K562 (cell line): Measurements from ENCODE around the gene WDR64. TPM values are rescaled to one million over a fixed set of nuclear protein-coding genes. Genes with fewer than 3 reads are reported as not detected.

Experiments
- CEBPB ChIP-seq: fragments of 450-650 bp; IDR thresholded peaks from 2 replicates; pipeline ENCODE4 v1.6.1; 2016; ENCODE audit warnings: missing genetic modification characterization, missing compliant biosample characterization
- CEBPG ChIP-seq, 3 experiments: fragments of 200-800 bp in 1 of 3; sonication (Bioruptor generic) in 1 of 3; sonication (generic) in 1 of 3; formaldehyde crosslinking in 1 of 3; IDR thresholded peaks in 2 of 3; conservative IDR thresholded peaks in 1 of 3; 2 replicates each; pipeline versions ENCODE4 v1.6.1 to v1.8.0; 2016 to 2022; ENCODE audit warnings: missing compliant biosample characterization in 2 of 3, missing genetic modification characterization in 2 of 3, mild to moderate bottlenecking in 1 of 3, missing genetic modification reagents in 1 of 3
- COPS2 ChIP-seq: fragments of 450-650 bp; conservative IDR thresholded peaks from 2 replicates; pipeline ENCODE4 v1.6.1; 2016; ENCODE audit warnings: mild to moderate bottlenecking, moderate library complexity
- CSDE1 ChIP-seq, 2 experiments: fragments of 450-650 bp; IDR thresholded peaks; 2 replicates each; pipeline ENCODE4 v1.6.1; 2016; ENCODE audit warnings: mild to moderate bottlenecking in 1 of 2
- GTF2E2 ChIP-seq: fragments of 200-800 bp; sonication (Bioruptor generic); IDR thresholded peaks from 2 replicates; pipeline ENCODE4 v1.6.1; 2016; ENCODE audit warnings: missing genetic modification characterization, missing compliant biosample characterization
- HDAC1 ChIP-seq, 2 experiments: fragments of 450-650 bp; IDR thresholded peaks; 2 replicates each; pipeline ENCODE4 v1.6.1; 2016 to 2017; ENCODE audit warnings: inconsistent platforms in 1 of 2, mild to moderate bottlenecking in 1 of 2, moderate library complexity in 1 of 2
- HOMEZ ChIP-seq: fragments of 250-450 bp; sonication (Bioruptor Pico); IDR thresholded peaks from 2 replicates; pipeline ENCODE4 v1.4.0; 2020; ENCODE audit warnings: mild to moderate bottlenecking, moderate library complexity
- NFRKB ChIP-seq: fragments of 450-650 bp; IDR thresholded peaks from 2 replicates; pipeline ENCODE4 v1.6.1; 2016; ENCODE audit warnings: low read depth
- PATZ1 ChIP-seq: fragments of 250-450 bp; sonication (Bioruptor Pico); IDR thresholded peaks from 2 replicates; pipeline ENCODE4 v1.5.0; 2020; ENCODE audit warnings: mild to moderate bottlenecking, borderline replicate concordance
- PRMT5 ChIP-seq: sonication (generic); formaldehyde crosslinking; IDR thresholded peaks from 2 replicates; pipeline ENCODE4 v1.5.0; 2020; ENCODE audit warnings: missing genetic modification reagents
- RBFOX2 ChIP-seq: fragments of 200-400 bp; formaldehyde crosslinking; IDR thresholded peaks from 2 replicates; pipeline ENCODE4 v1.6.1; 2017; ENCODE audit warnings: low read depth, mild to moderate bottlenecking, low read length, moderate library complexity
- SMAD3 ChIP-seq: fragments of 450-650 bp; formaldehyde crosslinking; conservative IDR thresholded peaks from 2 replicates; pipeline ENCODE4 v1.4.0; 2020; ENCODE audit warnings: mild to moderate bottlenecking
- U2AF1 ChIP-seq: fragments of 200-400 bp; formaldehyde crosslinking; optimal IDR thresholded peaks from 2 replicates; pipeline ENCODE3; 2017; ENCODE audit warnings: mild to moderate bottlenecking, low read depth, low read length, moderate library complexity
- WHSC1 ChIP-seq: IDR thresholded peaks from one replicate; pipeline ENCODE4 v1.6.1; 2012; ENCODE audit warnings: low read length, control low read depth, inconsistent platforms
- ZNF165 ChIP-seq: fragments of 250-450 bp; sonication (Bioruptor Pico); IDR thresholded peaks from 2 replicates; pipeline ENCODE4 v1.4.0; 2020; ENCODE audit warnings: borderline replicate concordance
- ZNF217 ChIP-seq: sonication (generic); formaldehyde crosslinking; IDR thresholded peaks from 2 replicates; pipeline ENCODE4 v1.8.0; 2022; ENCODE audit warnings: mild to moderate bottlenecking, missing genetic modification reagents
- polyA plus RNA-seq, 8 experiments: library from polyadenylated mRNA; depleted of rRNA in 4 of 8; stranded (reverse) in 5 of 8; unstranded in 3 of 8; fragments of >200 nt; fragmentation: Nextera tagmentation in 2 of 8; fragmentation: Illumina TruSeq in 1 of 8; extraction: Ambion mirVana in 2 of 8; extraction: Trizol in 1 of 8; gene quantifications; 2 replicates each; pipeline versions ENCODE4 v1.2.1 to v1.2.3, GENCODE V29; 2011 to 2014; ENCODE audit warnings: inconsistent platforms in 1 of 8, missing spikeins in 1 of 8
- total RNA-seq, 7 experiments: library from RNA; depleted of rRNA in 6 of 7; stranded (reverse); fragments of >200 nt in 6 of 7; fragmentation: Illumina TruSeq in 2 of 7; extraction: Trizol in 2 of 7; gene quantifications; 2 replicates each; pipeline versions ENCODE4 v1.2.1 to v1.2.3, GENCODE V29; 2011 to 2021; ENCODE audit warnings: low replicate concordance in 1 of 7
- TF ChIP-seq, protein P1 (sequence below): fragments of 250-450 bp; sonication (Bioruptor Pico); IDR thresholded peaks from 2 replicates; pipeline ENCODE4 v1.8.0; 2021; ENCODE audit warnings: borderline replicate concordance, mild to moderate bottlenecking, moderate library complexity; ENCODE audit not compliant: poor library complexity, severe bottlenecking
- TF ChIP-seq, protein P2 (sequence below): fragments of 450-650 bp; IDR thresholded peaks from 2 replicates; pipeline ENCODE4 v1.6.1; 2017; ENCODE audit warnings: antibody characterized with exemption
- TF ChIP-seq, protein P3 (sequence below), 2 experiments: IDR thresholded peaks; 2 replicates each; pipeline ENCODE4 v1.6.1; 2011; ENCODE audit warnings: borderline replicate concordance in 1 of 2, control low read depth in 1 of 2, low read depth in 1 of 2, low read length in 1 of 2, mild to moderate bottlenecking in 1 of 2, mixed read lengths in 1 of 2, moderate library complexity in 1 of 2; ENCODE audit not compliant: insufficient read depth in 1 of 2, insufficient read length in 1 of 2, poor library complexity in 1 of 2, severe bottlenecking in 1 of 2; ENCODE audit errors: extremely low read depth in 1 of 2

The WDR64 gene
- total and polyA plus RNA-seq, 9 of the 15 experiments (the other 6 are each of a cell fraction or from before 2014, with no cell fraction given), result 0.06 to 0.29 (median 0.19) TPM; not detected in 5

DNA sequence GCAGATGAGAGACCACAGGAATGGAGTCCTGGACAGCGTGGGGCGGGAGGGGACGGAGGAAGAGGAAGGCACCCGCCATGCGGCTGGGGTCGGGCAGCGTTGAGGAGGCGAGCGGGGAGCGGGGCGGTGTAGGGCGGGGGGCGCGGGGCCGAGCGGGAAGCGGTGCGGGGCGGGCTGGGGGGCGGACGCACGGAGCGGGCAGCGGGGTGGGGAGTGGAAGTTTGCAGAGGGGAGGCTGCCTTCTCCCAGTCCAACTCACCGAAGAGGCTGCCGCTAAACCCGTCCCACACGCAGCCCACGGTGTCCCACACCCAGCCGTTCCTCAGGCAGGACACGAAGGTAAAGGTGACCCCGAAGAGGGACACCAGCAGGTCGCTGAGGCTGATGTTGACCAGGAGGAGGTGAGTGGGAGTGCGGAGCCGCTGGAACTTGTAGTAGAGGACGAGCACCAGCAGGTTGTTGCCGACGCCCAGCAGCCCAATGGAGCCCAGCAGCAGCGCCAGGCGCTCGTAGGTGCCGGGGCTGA, 12.4 kb upstream of the WDR64 start (continued):
- TF ChIP-seq PATZ1 (CRISPR knock-in tag) (no peak), GTF2E2 (tag) (no peak), HDAC1 (IDR thresholded peaks at IDR 0.05) (peak in 1 of 2 experiments; percentile 53; a peak in 1 of 4 replicates), HOMEZ (CRISPR knock-in tag) (no peak), NFRKB (no peak), PRMT5 (CRISPR knock-in tag) (no peak), CSDE1 (IDR thresholded peaks at IDR 0.05) (no peak), U2AF1 (no peak), CEBPG (CRISPR knock-in tag; IDR thresholded peaks at IDR 0.05) (no peak), CEBPG (tag; conservative IDR thresholded peaks at IDR 0.05 in 1 of 2, IDR thresholded peaks at IDR 0.05 in 1 of 2) (no peak), CEBPB (tag) (no peak), SMAD3 (no peak), ZNF217 (no peak), COPS2 (no peak), RBFOX2 (no peak), ZNF165 (CRISPR knock-in tag) (no peak), WHSC1 (no peak)
- TF ChIP-seq, protein P1, sequence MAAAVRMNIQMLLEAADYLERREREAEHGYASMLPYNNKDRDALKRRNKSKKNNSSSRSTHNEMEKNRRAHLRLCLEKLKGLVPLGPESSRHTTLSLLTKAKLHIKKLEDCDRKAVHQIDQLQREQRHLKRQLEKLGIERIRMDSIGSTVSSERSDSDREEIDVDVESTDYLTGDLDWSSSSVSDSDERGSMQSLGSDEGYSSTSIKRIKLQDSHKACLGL (CRISPR knock-in tag), result no peak
- TF ChIP-seq, protein P2, sequence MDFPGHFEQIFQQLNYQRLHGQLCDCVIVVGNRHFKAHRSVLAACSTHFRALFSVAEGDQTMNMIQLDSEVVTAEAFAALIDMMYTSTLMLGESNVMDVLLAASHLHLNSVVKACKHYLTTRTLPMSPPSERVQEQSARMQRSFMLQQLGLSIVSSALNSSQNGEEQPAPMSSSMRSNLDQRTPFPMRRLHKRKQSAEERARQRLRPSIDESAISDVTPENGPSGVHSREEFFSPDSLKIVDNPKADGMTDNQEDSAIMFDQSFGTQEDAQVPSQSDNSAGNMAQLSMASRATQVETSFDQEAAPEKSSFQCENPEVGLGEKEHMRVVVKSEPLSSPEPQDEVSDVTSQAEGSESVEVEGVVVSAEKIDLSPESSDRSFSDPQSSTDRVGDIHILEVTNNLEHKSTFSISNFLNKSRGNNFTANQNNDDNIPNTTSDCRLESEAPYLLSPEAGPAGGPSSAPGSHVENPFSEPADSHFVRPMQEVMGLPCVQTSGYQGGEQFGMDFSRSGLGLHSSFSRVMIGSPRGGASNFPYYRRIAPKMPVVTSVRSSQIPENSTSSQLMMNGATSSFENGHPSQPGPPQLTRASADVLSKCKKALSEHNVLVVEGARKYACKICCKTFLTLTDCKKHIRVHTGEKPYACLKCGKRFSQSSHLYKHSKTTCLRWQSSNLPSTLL, result no peak
- TF ChIP-seq, protein P3, sequence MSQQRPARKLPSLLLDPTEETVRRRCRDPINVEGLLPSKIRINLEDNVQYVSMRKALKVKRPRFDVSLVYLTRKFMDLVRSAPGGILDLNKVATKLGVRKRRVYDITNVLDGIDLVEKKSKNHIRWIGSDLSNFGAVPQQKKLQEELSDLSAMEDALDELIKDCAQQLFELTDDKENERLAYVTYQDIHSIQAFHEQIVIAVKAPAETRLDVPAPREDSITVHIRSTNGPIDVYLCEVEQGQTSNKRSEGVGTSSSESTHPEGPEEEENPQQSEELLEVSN (IDR thresholded peaks at IDR 0.05; ENCODE audit: borderline replicate concordance in 1 of 2, extremely low read depth in 1 of 2, insufficient read depth in 1 of 2, insufficient read length in 1 of 2, low read depth in 1 of 2, low read length in 1 of 2, poor library complexity in 1 of 2, severe bottlenecking in 1 of 2), result peak in 1 of 2 experiments; percentile 39
